Panc1 (cell line): ENCODE results near the gene PANK2. TPM values are rescaled to one million over a fixed set of nuclear protein-coding genes. Genes with fewer than 3 reads are reported as not detected.

ENCODE experiments used
- ATAC-seq: fragments of 200-7000 bp; cut with Tn5 transposase; 2 replicates; pipeline ENCODE4 v1.9.1; 2020; ENCODE audit warnings: mild to moderate bottlenecking, moderate library complexity
- BruUV-seq: library from RNA; stranded (reverse); fragments of 400-500 nt; replicated peaks from 2 replicates; lab custom pipeline; 2021; lab: Mats Ljungman, UMichigan
- CTCF ChIA-PET: fragments of 300-600 bp; sonication (Branson Sonifier 250); formaldehyde crosslinking; loops from one replicate; lab custom pipeline; 2022; ENCODE audit warnings: antibody characterized with exemption; lab: Charles Lee
- POLR2A ChIA-PET: fragments of 300-600 bp; sonication (Branson Sonifier 250); formaldehyde crosslinking; loops from one replicate; lab custom pipeline; 2022; ENCODE audit warnings: antibody characterized with exemption; lab: Charles Lee
- DNase-seq: peaks from one replicate; pipeline ENCODE4 v3.0.0-alpha.2; 2010; ENCODE audit warnings: low read depth, low spot score
- H3K27ac ChIP-seq: 2 replicates; pipeline ENCODE4 v1.5.1; 2011; ENCODE audit warnings: mild to moderate bottlenecking, low read length, inconsistent platforms
- H3K27me3 ChIP-seq: fragments of 200-500 bp; sonication (Bioruptor generic); 2 replicates; pipeline ENCODE4 v1.6.0; 2014; ENCODE audit warnings: low read length, inconsistent platforms; ENCODE audit not compliant: control insufficient read depth, insufficient read depth
- H3K36me3 ChIP-seq: fragments of 200-500 bp; sonication (Bioruptor generic); 2 replicates; pipeline ENCODE4 v1.5.1; 2014; ENCODE audit warnings: inconsistent platforms, mild to moderate bottlenecking, low read length, moderate library complexity; ENCODE audit not compliant: control insufficient read depth, insufficient read depth
- H3K4me1 ChIP-seq: 2 replicates; pipeline ENCODE4 v1.5.1; 2011; ENCODE audit warnings: inconsistent platforms, mild to moderate bottlenecking, low read length, moderate library complexity; ENCODE audit not compliant: control insufficient read depth, insufficient read depth
- H3K4me3 ChIP-seq, 2 experiments: 2 replicates each; pipeline ENCODE4 v1.5.1; 2011 to 2012; ENCODE audit warnings: low read depth in 2 of 2, low read length in 2 of 2, mild to moderate bottlenecking in 2 of 2, inconsistent platforms in 1 of 2, moderate library complexity in 1 of 2
- H3K9me3 ChIP-seq: fragments of 200-500 bp; sonication (Bioruptor generic); 2 replicates; pipeline ENCODE4 v1.5.1; 2014; ENCODE audit warnings: low read depth, mild to moderate bottlenecking, inconsistent platforms, low read length, moderate library complexity; ENCODE audit not compliant: control insufficient read depth, insufficient read depth
- POLR2AphosphoS5 ChIP-seq: IDR thresholded peaks from 2 replicates; pipeline ENCODE4 v1.6.1; 2012; ENCODE audit warnings: mild to moderate bottlenecking, low read depth, low read length, moderate library complexity
- REST ChIP-seq, 2 experiments: IDR thresholded peaks; 2 replicates each; pipeline ENCODE4 v1.6.1; 2011 to 2012; ENCODE audit warnings: low read depth in 2 of 2, control low read depth in 1 of 2, low read length in 1 of 2, mild to moderate bottlenecking in 1 of 2, moderate library complexity in 1 of 2; ENCODE audit not compliant: insufficient read depth in 1 of 2
- SIN3A ChIP-seq: IDR thresholded peaks from 2 replicates; pipeline ENCODE4 v1.6.1; 2012; ENCODE audit warnings: low read depth, mild to moderate bottlenecking, low read length, moderate library complexity, borderline replicate concordance; ENCODE audit not compliant: insufficient read depth
- TCF7L2 ChIP-seq: IDR thresholded peaks from 2 replicates; pipeline ENCODE4 v1.6.1; 2011; ENCODE audit warnings: mild to moderate bottlenecking, low read depth, low read length, inconsistent platforms
- in situ Hi-C: cut with HindIII; loops from 2 replicates; pipeline ENCODE4 v1.10.0; 2016; ENCODE audit warnings: low sequenced_read_pairs, low pct_unique_long_range_greater_than_20kb
- intact Hi-C: fragments of 100-400 bp; cut with micrococcal nuclease; formaldehyde crosslinking; loops from one replicate; pipeline ENCODE4 v1.10.0; 2022; ENCODE audit not compliant: unreplicated experiment
- total RNA-seq: library from RNA; stranded (reverse); gene quantifications from one replicate; pipeline ENCODE4 v1.2.1, GENCODE V29; 2021; ENCODE audit not compliant: unreplicated experiment
- TF ChIP-seq, protein P1 (sequence below): fragments of 450-650 bp; IDR thresholded peaks from 2 replicates; pipeline ENCODE4 v1.5.1; 2017; ENCODE audit warnings: mild to moderate bottlenecking

Gene PANK2
- total RNA-seq, 1 experiment from 2014 or later: 40.9 TPM

DNA sequence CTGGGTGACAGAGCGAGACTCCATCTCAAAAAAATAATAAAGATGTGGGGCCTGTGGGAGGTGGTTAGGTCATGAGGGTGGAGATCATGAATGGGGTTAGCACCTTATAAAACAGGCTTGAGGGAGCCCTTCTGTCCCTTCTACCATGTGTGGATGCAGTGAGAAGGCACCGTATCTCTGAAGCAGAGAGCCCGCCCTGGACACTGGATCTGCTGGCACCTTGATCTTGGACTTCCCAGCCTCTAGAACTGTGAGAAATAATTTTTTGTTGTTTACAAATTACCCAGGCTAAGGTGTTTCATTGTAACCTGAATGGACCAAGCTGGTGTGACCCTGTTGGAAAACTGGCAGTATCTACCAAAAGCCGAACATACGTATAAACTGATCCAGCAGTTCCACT, 15.7 kb upstream of the PANK2 start:
- no peaks in the 10 kb centered on the region for H3K27me3 ChIP-seq
- DNase-seq (no peak), ATAC-seq (no peak)
- intact Hi-C loops (no loop called here), in situ Hi-C loops (no loop called here)
- H3K9me3 ChIP-seq: no peaks in the 10 kb centered on the region
- no peak overlapping the region for H3K27ac ChIP-seq
- H3K36me3 ChIP-seq: no peaks in the 10 kb centered on the region
- no TSS peak for BruUV-seq
- CTCF ChIA-PET: no interaction called here
- TF ChIP-seq SIN3A (no peak), REST (IDR thresholded peaks at IDR 0.05; ENCODE audit: insufficient read depth in 1 of 2, low read depth in 2 of 2, low read length in 1 of 2) (no peak), POLR2AphosphoS5 (no peak), TCF7L2 (no peak)
- TF ChIP-seq, protein P1, sequence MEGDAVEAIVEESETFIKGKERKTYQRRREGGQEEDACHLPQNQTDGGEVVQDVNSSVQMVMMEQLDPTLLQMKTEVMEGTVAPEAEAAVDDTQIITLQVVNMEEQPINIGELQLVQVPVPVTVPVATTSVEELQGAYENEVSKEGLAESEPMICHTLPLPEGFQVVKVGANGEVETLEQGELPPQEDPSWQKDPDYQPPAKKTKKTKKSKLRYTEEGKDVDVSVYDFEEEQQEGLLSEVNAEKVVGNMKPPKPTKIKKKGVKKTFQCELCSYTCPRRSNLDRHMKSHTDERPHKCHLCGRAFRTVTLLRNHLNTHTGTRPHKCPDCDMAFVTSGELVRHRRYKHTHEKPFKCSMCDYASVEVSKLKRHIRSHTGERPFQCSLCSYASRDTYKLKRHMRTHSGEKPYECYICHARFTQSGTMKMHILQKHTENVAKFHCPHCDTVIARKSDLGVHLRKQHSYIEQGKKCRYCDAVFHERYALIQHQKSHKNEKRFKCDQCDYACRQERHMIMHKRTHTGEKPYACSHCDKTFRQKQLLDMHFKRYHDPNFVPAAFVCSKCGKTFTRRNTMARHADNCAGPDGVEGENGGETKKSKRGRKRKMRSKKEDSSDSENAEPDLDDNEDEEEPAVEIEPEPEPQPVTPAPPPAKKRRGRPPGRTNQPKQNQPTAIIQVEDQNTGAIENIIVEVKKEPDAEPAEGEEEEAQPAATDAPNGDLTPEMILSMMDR: no peak
- POLR2A ChIA-PET: no interaction called here
- H3K4me1 ChIP-seq: no peaks in the 10 kb centered on the region
- no peak overlapping the region for H3K4me3 ChIP-seq

- TF ChIP-seq, protein P1: no peak
- 0 out of 2 replicates have a peak, but pooled peaks have one; percentile 32 for TF ChIP-seq POLR2AphosphoS5
- no peaks in the 10 kb centered on the region for H3K4me1 ChIP-seq
- no peak for DNase-seq
- CTCF ChIA-PET: interaction anchor here (0.8 kb wide), 1 partner anchor 20 kb away, joined by 8 read pairs; no protein-coding TSS in a partner anchor
- no peak overlapping the region for H3K4me3 ChIP-seq
- no peaks in the 10 kb centered on the region for H3K27me3 ChIP-seq
- POLR2A ChIA-PET: no interaction called here
- no peak for ATAC-seq
- H3K9me3 ChIP-seq: no peaks in the 10 kb centered on the region
- no TSS peak for BruUV-seq
- in situ Hi-C loops: no loop called here
- H3K27ac ChIP-seq: no peak overlapping the region
- H3K36me3 ChIP-seq: no peaks in the 10 kb centered on the region
- intact Hi-C loops: no loop called here
These were observed 14.9 kb upstream of the PANK2 start for GRCh38 chr20:3874194-3874844.
